ENCODE measurements around the gene MYH14.

DNA sequence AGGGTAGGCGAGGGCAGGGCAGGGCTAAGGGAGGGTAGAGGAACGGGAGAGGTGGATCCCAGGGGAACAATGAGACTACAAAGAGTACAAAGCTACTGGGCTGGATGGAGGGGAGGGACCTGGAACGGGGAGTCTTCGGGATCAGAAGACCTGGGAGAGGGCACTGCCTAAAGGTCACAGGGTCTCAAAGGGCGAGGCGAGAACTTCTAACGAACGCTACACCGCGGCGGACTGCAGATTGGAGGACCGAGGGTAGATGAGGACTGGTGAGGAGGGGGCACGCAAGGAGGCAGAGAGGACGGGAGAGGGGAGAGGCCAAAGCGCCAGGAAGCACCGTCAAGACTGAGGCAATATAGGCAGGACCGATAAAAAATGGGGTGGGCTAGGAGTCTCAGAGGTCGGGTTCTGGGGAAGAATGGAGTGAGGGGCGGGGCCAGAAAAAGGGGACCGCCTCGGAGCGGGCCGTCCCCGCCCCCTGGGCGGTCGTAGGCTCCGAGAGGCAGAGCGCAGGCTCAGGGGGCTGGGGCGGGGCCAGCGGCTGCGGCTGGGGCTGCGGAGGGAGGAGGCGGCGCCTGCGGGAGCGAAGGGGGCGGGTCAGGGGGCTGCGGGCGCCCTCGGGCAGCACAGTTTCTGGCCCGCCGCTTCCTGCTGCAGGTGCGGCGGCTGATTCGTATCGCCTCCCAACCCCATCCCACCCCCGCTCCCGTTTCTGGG, 127.1 kb downstream of the MYH14 start:
- TF ChIP-seq, protein P1, sequence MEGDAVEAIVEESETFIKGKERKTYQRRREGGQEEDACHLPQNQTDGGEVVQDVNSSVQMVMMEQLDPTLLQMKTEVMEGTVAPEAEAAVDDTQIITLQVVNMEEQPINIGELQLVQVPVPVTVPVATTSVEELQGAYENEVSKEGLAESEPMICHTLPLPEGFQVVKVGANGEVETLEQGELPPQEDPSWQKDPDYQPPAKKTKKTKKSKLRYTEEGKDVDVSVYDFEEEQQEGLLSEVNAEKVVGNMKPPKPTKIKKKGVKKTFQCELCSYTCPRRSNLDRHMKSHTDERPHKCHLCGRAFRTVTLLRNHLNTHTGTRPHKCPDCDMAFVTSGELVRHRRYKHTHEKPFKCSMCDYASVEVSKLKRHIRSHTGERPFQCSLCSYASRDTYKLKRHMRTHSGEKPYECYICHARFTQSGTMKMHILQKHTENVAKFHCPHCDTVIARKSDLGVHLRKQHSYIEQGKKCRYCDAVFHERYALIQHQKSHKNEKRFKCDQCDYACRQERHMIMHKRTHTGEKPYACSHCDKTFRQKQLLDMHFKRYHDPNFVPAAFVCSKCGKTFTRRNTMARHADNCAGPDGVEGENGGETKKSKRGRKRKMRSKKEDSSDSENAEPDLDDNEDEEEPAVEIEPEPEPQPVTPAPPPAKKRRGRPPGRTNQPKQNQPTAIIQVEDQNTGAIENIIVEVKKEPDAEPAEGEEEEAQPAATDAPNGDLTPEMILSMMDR (conservative IDR thresholded peaks at IDR 0.05; ENCODE audit: low read length) = no peak
- TF ChIP-seq EZH2phosphoT487 (IDR thresholded peaks at IDR 0.05; ENCODE audit: borderline replicate concordance, low read depth, low read length) = no peak
